Measurements from ENCODE around the gene GOLGA8J. TPM values are rescaled to one million over a fixed set of nuclear protein-coding genes. Genes with fewer than 3 reads are reported as not detected.

Gene GOLGA8J
- total and polyA plus RNA-seq, 2 experiments from 2014 or later, result not detected

DNA sequence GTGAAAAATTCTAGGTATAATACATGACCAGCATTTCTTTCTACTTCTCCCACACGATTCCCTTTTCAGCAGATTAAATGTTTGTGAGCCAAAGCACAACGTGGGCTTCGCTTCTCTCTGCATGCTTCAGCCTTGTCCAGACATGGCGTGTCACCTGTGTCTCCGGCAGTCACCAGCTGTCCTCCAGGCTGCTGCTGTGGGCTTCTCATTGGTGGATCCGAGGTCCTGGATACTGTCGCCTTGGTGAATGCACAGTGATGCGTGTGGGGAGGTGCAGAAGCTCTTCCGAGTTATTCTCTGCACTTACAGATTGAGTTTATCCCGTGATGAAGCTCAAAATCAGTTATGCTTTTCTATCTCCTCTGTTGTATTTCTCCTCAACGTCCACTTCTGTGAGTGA, 23.0 kb upstream of the GOLGA8J start (continued):
- TF ChIP-seq ZNF462 (CRISPR knock-in tag; IDR thresholded peaks at IDR 0.05), result no peak
- no peak for TF ChIP-seq POLR2AphosphoS5 (IDR thresholded peaks at IDR 0.05; ENCODE audit: low read depth)
- no peak for TF ChIP-seq ZNF331 (CRISPR knock-in tag; IDR thresholded peaks at IDR 0.05; ENCODE audit: low read depth)
- TF ChIP-seq, protein P1, sequence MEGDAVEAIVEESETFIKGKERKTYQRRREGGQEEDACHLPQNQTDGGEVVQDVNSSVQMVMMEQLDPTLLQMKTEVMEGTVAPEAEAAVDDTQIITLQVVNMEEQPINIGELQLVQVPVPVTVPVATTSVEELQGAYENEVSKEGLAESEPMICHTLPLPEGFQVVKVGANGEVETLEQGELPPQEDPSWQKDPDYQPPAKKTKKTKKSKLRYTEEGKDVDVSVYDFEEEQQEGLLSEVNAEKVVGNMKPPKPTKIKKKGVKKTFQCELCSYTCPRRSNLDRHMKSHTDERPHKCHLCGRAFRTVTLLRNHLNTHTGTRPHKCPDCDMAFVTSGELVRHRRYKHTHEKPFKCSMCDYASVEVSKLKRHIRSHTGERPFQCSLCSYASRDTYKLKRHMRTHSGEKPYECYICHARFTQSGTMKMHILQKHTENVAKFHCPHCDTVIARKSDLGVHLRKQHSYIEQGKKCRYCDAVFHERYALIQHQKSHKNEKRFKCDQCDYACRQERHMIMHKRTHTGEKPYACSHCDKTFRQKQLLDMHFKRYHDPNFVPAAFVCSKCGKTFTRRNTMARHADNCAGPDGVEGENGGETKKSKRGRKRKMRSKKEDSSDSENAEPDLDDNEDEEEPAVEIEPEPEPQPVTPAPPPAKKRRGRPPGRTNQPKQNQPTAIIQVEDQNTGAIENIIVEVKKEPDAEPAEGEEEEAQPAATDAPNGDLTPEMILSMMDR (conservative IDR thresholded peaks at IDR 0.05; ENCODE audit: low read depth in 2 of 2), result no peak
- no peak for TF ChIP-seq CREB1 (CRISPR knock-in tag; IDR thresholded peaks at IDR 0.05; ENCODE audit: low read depth)

DNA sequence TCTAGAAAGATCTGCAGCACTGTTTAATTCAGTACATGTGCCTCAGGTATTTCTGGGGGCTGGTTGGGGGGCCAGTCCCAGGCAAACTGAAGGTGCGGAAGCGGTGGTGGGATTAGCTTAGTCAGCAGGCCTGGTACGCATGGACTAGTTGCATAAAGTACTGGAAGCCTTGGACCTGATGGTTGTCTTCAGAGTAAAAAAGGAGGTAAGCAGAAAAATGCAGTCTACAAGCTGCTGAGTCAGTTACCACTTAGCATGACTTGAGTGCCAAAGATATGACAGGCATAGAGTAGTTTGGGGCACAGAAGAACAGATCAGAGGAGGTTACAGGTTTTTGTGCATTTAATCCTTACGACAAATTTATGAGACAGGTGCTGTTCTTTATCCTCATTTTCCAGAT, 19.9 kb upstream of the GOLGA8J start:
- Mint-ChIP-seq H3K9me3 (peaks cover 2% of the 10 kb centered on the region), H3K27ac (no peak overlapping the region; the same call in 1 of the 2 replicates), H3K4me3 (no peak overlapping the region), H3K27me3 (ENCODE audit: insufficient read depth, low read depth, poor library complexity) (peaks cover 3% of the 10 kb centered on the region), H3K4me1 (peaks cover 2% of the 10 kb centered on the region; the same call in 2 of the 3 replicates), H3K36me3 (ENCODE audit: low read depth) (no peaks in the 10 kb centered on the region)
- Histone ChIP-seq H3F3A (replicated peaks; ENCODE audit: low read depth) (no peaks in the 10 kb centered on the region), H2AFZ (no peak overlapping the region; the same call in 1 of the 2 replicates), H3K4me2 (no peak overlapping the region), H3K36me3 (ENCODE audit: insufficient read depth) (no peaks in the 10 kb centered on the region), H3K27me3 (ENCODE audit: insufficient read depth) (no peaks in the 10 kb centered on the region), H3K79me2 (replicated peaks; ENCODE audit: insufficient read depth) (no peaks in the 10 kb centered on the region), H3K9me2 (ENCODE audit: insufficient read depth) (no peaks in the 10 kb centered on the region), H4K20me1 (replicated peaks; ENCODE audit: insufficient read depth) (no peaks in the 10 kb centered on the region), H3K4me1 (ENCODE audit: insufficient read depth) (no peaks in the 10 kb centered on the region; the same call in 1 of the 2 replicates), H3K27ac (ENCODE audit: low read depth) (no peak overlapping the region), H3K4me3 (no peak overlapping the region)
- no peak for DNase-seq (ENCODE audit: low spot score)
- no peak for ATAC-seq
- TF ChIP-seq, protein P2, sequence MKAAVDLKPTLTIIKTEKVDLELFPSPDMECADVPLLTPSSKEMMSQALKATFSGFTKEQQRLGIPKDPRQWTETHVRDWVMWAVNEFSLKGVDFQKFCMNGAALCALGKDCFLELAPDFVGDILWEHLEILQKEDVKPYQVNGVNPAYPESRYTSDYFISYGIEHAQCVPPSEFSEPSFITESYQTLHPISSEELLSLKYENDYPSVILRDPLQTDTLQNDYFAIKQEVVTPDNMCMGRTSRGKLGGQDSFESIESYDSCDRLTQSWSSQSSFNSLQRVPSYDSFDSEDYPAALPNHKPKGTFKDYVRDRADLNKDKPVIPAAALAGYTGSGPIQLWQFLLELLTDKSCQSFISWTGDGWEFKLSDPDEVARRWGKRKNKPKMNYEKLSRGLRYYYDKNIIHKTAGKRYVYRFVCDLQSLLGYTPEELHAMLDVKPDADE (IDR thresholded peaks at IDR 0.05), result no peak
- TF ChIP-seq CREB1 (CRISPR knock-in tag; IDR thresholded peaks at IDR 0.05; ENCODE audit: low read depth) (no peak), EZH2phosphoT487 (IDR thresholded peaks at IDR 0.05; ENCODE audit: unreplicated experiment) (no peak), POLR2AphosphoS5 (IDR thresholded peaks at IDR 0.05; ENCODE audit: low read depth) (no peak), ZNF331 (CRISPR knock-in tag; IDR thresholded peaks at IDR 0.05; ENCODE audit: low read depth) (no peak), ZNF114 (CRISPR knock-in tag; IDR thresholded peaks at IDR 0.05) (no peak), EZH2 (IDR thresholded peaks at IDR 0.05; ENCODE audit: low read depth, unreplicated experiment) (no peak), STAT1 (IDR thresholded peaks at IDR 0.05; ENCODE audit: unreplicated experiment) (no peak), NANOG (IDR thresholded peaks at IDR 0.05; ENCODE audit: borderline replicate concordance) (no peak), REST (IDR thresholded peaks at IDR 0.05; ENCODE audit: unreplicated experiment) (no peak), JUNB (IDR thresholded peaks at IDR 0.05; ENCODE audit: unreplicated experiment) (no peak)
